ENCODE results near the gene KNTC1. TPM values are rescaled to one million over a fixed set of nuclear protein-coding genes. Genes with fewer than 3 reads are reported as not detected.
A peak's percentile ranks its signal among the peaks of the same experiment; 100 is the strongest.

The KNTC1 gene
- total and polyA plus RNA-seq, 2 of the 8 experiments (the other 6 are each of a cell fraction or from before 2014, with no cell fraction given): 52.7 to 80.2 TPM

DNA sequence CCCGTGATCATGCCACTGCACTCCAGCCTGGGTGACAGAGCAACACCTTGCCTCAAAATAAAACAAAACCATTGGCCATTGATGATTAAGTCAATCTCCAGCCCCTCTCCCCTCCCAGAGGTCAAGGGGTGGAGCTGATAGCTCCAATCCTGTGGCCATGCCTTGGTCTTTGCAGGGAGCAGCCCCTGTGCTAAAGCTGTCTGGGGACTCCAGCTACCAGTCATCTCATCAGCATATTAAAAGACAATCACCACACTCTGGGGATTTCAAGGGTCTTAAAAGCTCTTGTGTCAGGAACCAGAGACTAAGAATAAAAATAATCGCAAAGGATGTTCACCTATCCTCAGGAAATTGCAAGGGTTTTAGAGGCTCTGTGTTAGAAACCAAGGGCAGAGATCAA is 145.5 kb downstream of the KNTC1 start:
- FAIRE-seq: no peak
- POLR2A ChIA-PET (ENCODE audit: partially characterized antibody): interaction anchor here (1.4 kb wide), 1 partner anchor 34 kb away, joined by 4 read pairs; no protein-coding TSS in a partner anchor
- no peak overlapping the region for H2AFZ ChIP-seq (ENCODE audit: low read length)

More for the DNA sequence above, 145.5 kb downstream of the KNTC1 start:
- Histone ChIP-seq H3K18ac (ENCODE audit: extremely low read depth, low read length) (no peak overlapping the region), H3K23me2 (ENCODE audit: low read depth, low read length) (no peaks in the 10 kb centered on the region), H4K8ac (ENCODE audit: extremely low read depth, insufficient read depth, low read length) (no peak overlapping the region), H3K9me3 (ENCODE audit: insufficient read depth in 2 of 2, low read depth in 1 of 2, low read length in 1 of 2) (peaks cover 0 to 4% of the 10 kb centered on the region in 2 experiments; a peak in 1 of 4 replicates), H2AK5ac (ENCODE audit: low read depth, low read length) (no peak overlapping the region), H3K4me1 (replicated peaks in 1 of 4; ENCODE audit: control insufficient read depth in 3 of 4, insufficient read depth in 4 of 4, low read length in 3 of 4) (no peaks in the 10 kb centered on the region; a peak in 1 of 7 replicates), H4K5ac (ENCODE audit: insufficient read length, low read depth, low read length) (no peak overlapping the region), H3K79me2 (ENCODE audit: control insufficient read depth in 1 of 2, insufficient read depth in 2 of 2, low read length in 2 of 2) (no peaks in the 10 kb centered on the region), H3K79me1 (ENCODE audit: low read depth, low read length) (no peaks in the 10 kb centered on the region), H2BK12ac (ENCODE audit: low read depth, low read length) (peak overlapping the region; percentile 43; the same call in 1 of the 2 replicates), H3K4me2 (ENCODE audit: insufficient read depth in 1 of 2, low read depth in 2 of 2, low read length in 2 of 2) (no peak overlapping the region), H2BK15ac (ENCODE audit: low read length) (no peak overlapping the region), H2BK5ac (ENCODE audit: low read depth, low read length) (0 out of 2 replicates have a peak overlapping the region, but pooled peaks have one; percentile 30), H3K23ac (ENCODE audit: insufficient read length) (no peak overlapping the region), H3K27me3 (replicated peaks in 1 of 4; ENCODE audit: control insufficient read depth in 3 of 4, extremely low read depth in 1 of 4, insufficient read depth in 3 of 4, low read length in 3 of 4) (no peaks in the 10 kb centered on the region), H3K56ac (replicated peaks; ENCODE audit: insufficient read length, low read depth, low read length) (no peak overlapping the region), H3K14ac (ENCODE audit: insufficient read length) (no peak overlapping the region), H4K91ac (replicated peaks; ENCODE audit: insufficient read length, low read length) (no peak overlapping the region), H3K27ac (ENCODE audit: low read depth, low read length) (no peak overlapping the region), H3K4me3 (ENCODE audit: extremely low read depth in 1 of 4, insufficient read depth in 2 of 4, low read depth in 3 of 4, low read length in 4 of 4) (no peak overlapping the region), H4K20me1 (replicated peaks in 1 of 2; ENCODE audit: control insufficient read depth in 1 of 2, insufficient read depth in 2 of 2, low read length in 2 of 2) (no peaks in the 10 kb centered on the region), H3K9ac (replicated peaks in 1 of 4; ENCODE audit: extremely low read depth in 1 of 4, low read depth in 3 of 4, low read length in 3 of 4) (no peak overlapping the region), H3K4ac (replicated peaks; ENCODE audit: insufficient read length, low read depth, low read length) (no peak overlapping the region), H3K36me3 (ENCODE audit: control insufficient read depth in 2 of 4, insufficient read depth in 4 of 4, low read length in 3 of 4) (no peaks in the 10 kb centered on the region), H2BK20ac (ENCODE audit: low read length) (no peak overlapping the region), H2BK120ac (replicated peaks; ENCODE audit: low read depth, low read length) (no peak overlapping the region)
- 86% methylated on average over 2 of the region's 2 CpGs; no CpG with 5 or more reads in 1 of the 2 experiments for WGBS, 2 experiments (ENCODE audit: extremely low coverage in 1 of 2, insufficient coverage in 1 of 2, insufficient read length in 1 of 2, insufficient replicate concordance in 2 of 2, low coverage in 1 of 2, low lambda C conversion rate in 2 of 2, missing lambda C conversion rate in 1 of 2)
- no peak for DNase-seq (ENCODE audit: low read depth in 1 of 2, low spot score in 2 of 2)
- TF ChIP-seq NRF1 (IDR thresholded peaks at IDR 0.05; ENCODE audit: low read depth, low read length) (no peak), TEAD4 (IDR thresholded peaks at IDR 0.05; ENCODE audit: low read depth, low read length) (no peak), POU5F1 (IDR thresholded peaks at IDR 0.05; ENCODE audit: low read depth, low read length) (no peak), GTF2F1 (IDR thresholded peaks at IDR 0.05; ENCODE audit: borderline replicate concordance, low read depth, low read length) (no peak), CREB1 (IDR thresholded peaks at IDR 0.05) (no peak)
- TF ChIP-seq, protein P1, sequence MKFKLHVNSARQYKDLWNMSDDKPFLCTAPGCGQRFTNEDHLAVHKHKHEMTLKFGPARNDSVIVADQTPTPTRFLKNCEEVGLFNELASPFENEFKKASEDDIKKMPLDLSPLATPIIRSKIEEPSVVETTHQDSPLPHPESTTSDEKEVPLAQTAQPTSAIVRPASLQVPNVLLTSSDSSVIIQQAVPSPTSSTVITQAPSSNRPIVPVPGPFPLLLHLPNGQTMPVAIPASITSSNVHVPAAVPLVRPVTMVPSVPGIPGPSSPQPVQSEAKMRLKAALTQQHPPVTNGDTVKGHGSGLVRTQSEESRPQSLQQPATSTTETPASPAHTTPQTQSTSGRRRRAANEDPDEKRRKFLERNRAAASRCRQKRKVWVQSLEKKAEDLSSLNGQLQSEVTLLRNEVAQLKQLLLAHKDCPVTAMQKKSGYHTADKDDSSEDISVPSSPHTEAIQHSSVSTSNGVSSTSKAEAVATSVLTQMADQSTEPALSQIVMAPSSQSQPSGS (IDR thresholded peaks at IDR 0.05; ENCODE audit: low read length): no peak
- CTCF ChIA-PET (ENCODE audit: partially characterized antibody): interaction anchor here (0.9 to 2.6 kb wide), 3 partner anchors 11 to 19 kb away, joined by 6 to 20 read pairs (median 8); no protein-coding TSS in a partner anchor
